NCI-H748 (cell line): Measurements from ENCODE around the gene TWSG1.
"Not testable (repeated sequence)": the region's sequence is repeated elsewhere in the genome, so short reads cannot be mapped to it uniquely, and the experiment has no call there.

Experiments used
- DNase-seq: peaks from one replicate; lab custom pipeline; 2025; ENCODE audit not compliant: unreplicated experiment; lab: John Stamatoyannopoulos, UW

Gene TWSG1

GRCh38 chr18:9422816-9423519, 88.4 kb downstream of the TWSG1 start:
- DNase-seq, result no peak

GRCh38 chr18:9423648-9424047, 89.1 kb downstream of the TWSG1 start:
- not testable (repeated sequence) for DNase-seq

- not testable (repeated sequence) for DNase-seq
Observed at GRCh38 chr18:9424235-9424634, 89.7 kb downstream of the TWSG1 start.

- DNase-seq, result no peak
Observed at GRCh38 chr18:9426753-9427152, 92.2 kb downstream of the TWSG1 start.

- DNase-seq, result peak; percentile 52
Observed at GRCh38 chr18:9428301-9428706, 93.7 kb downstream of the TWSG1 start.

- DNase-seq, result no peak
Observed at GRCh38 chr18:9428862-9429661, 94.5 kb downstream of the TWSG1 start.

GRCh38 chr18:9429662-9429993, 95.1 kb downstream of the TWSG1 start:
- DNase-seq, result no peak

GRCh38 chr18:9430315-9430714, 95.7 kb downstream of the TWSG1 start:
- not testable (repeated sequence) for DNase-seq

- no peak for DNase-seq
Observed at GRCh38 chr18:9431296-9431695, 96.7 kb downstream of the TWSG1 start.

GRCh38 chr18:9433122-9433521, 98.5 kb downstream of the TWSG1 start:
- not testable (repeated sequence) for DNase-seq

- no peak for DNase-seq
Observed at GRCh38 chr18:9433671-9434121, 99.1 kb downstream of the TWSG1 start.

GRCh38 chr18:9434122-9434701, 99.6 kb downstream of the TWSG1 start:
- DNase-seq, result no peak

GRCh38 chr18:9435041-9435440, 100.5 kb downstream of the TWSG1 start:
- no peak for DNase-seq

- no peak for DNase-seq
Observed at GRCh38 chr18:9436206-9436929, 101.8 kb downstream of the TWSG1 start.

- DNase-seq, result no peak
Observed at GRCh38 chr18:9437021-9437437, 102.5 kb downstream of the TWSG1 start.

GRCh38 chr18:9437672-9438071, 103.1 kb downstream of the TWSG1 start:
- no peak for DNase-seq

- DNase-seq, result no peak
Observed at GRCh38 chr18:9441061-9441460, 106.5 kb downstream of the TWSG1 start.

GRCh38 chr18:9444549-9444948, 110.0 kb downstream of the TWSG1 start:
- no peak for DNase-seq

- DNase-seq, result no peak
Observed at GRCh38 chr18:9446839-9447238, 112.3 kb downstream of the TWSG1 start.

- DNase-seq, result no peak
Observed at GRCh38 chr18:9447334-9447733, 112.8 kb downstream of the TWSG1 start.
